Suprapubic skin (tissue), 4 donors: ENCODE measurements around the gene COQ4. TPM values are rescaled to one million over a fixed set of nuclear protein-coding genes. Genes with fewer than 3 reads are reported as not detected.

ENCODE experiments used
- DNase-seq, 2 donors: peaks; one replicate each; pipeline ENCODE4 v3.0.0-alpha.2; 2019; ENCODE audit warnings: low spot score in 2 of 2
- H3K27ac ChIP-seq: fragments of 200-600 bp; sonication (generic); one replicate; pipeline ENCODE4 v1.5.1; 2019
- H3K27me3 ChIP-seq: fragments of 200-600 bp; sonication (generic); one replicate; pipeline ENCODE4 v1.5.1; 2019
- H3K36me3 ChIP-seq: fragments of 200-600 bp; sonication (generic); one replicate; pipeline ENCODE4 v1.5.1; 2019
- H3K4me1 ChIP-seq: fragments of 200-600 bp; sonication (generic); one replicate; pipeline ENCODE4 v1.5.1; 2019
- H3K4me3 ChIP-seq: fragments of 200-600 bp; sonication (generic); one replicate; pipeline ENCODE4 v1.5.1; 2019; ENCODE audit warnings: mild to moderate bottlenecking
- H3K9me3 ChIP-seq: fragments of 200-600 bp; sonication (generic); one replicate; pipeline ENCODE4 v1.5.1; 2019
- CTCF ChIP-seq, 2 donors: fragments of 200-600 bp in 1 of 2; fragments of 450-650 bp in 1 of 2; sonication (generic) in 1 of 2; IDR thresholded peaks; one replicate each; pipeline ENCODE4 v1.5.1; 2016 to 2019; ENCODE audit warnings: antibody characterized with exemption in 2 of 2, mild to moderate bottlenecking in 1 of 2, moderate library complexity in 1 of 2
- EP300 ChIP-seq: sonication (generic); formaldehyde crosslinking; IDR thresholded peaks from one replicate; pipeline ENCODE4 v1.6.1; 2017; ENCODE audit warnings: antibody characterized with exemption
- POLR2A ChIP-seq, 2 donors: fragments of 450-650 bp; IDR thresholded peaks; one replicate each; pipeline ENCODE4 v1.6.1; 2017; ENCODE audit warnings: antibody characterized with exemption in 2 of 2, mild to moderate bottlenecking in 2 of 2, moderate library complexity in 2 of 2
- POLR2AphosphoS5 ChIP-seq, 3 donors: sonication (generic); formaldehyde crosslinking; IDR thresholded peaks; one replicate each; pipeline ENCODE4 v1.6.1; 2017; ENCODE audit warnings: antibody characterized with exemption in 3 of 3
- WGBS: methylation state at CpG from one replicate; pipeline ENCODE4 v1.1.5; 2018; 5-methylcytosine and 5-hydroxymethylcytosine counted together
- total RNA-seq, 4 donors: library from RNA; depleted of rRNA; stranded (reverse); fragments of >200 nt; gene quantifications; one replicate each; pipeline ENCODE4 v1.1.0, GENCODE V29; 2016

Gene COQ4
- total RNA-seq, 4 donors from 2014 or later, result 73.3 to 119 (median 106) TPM

DNA sequence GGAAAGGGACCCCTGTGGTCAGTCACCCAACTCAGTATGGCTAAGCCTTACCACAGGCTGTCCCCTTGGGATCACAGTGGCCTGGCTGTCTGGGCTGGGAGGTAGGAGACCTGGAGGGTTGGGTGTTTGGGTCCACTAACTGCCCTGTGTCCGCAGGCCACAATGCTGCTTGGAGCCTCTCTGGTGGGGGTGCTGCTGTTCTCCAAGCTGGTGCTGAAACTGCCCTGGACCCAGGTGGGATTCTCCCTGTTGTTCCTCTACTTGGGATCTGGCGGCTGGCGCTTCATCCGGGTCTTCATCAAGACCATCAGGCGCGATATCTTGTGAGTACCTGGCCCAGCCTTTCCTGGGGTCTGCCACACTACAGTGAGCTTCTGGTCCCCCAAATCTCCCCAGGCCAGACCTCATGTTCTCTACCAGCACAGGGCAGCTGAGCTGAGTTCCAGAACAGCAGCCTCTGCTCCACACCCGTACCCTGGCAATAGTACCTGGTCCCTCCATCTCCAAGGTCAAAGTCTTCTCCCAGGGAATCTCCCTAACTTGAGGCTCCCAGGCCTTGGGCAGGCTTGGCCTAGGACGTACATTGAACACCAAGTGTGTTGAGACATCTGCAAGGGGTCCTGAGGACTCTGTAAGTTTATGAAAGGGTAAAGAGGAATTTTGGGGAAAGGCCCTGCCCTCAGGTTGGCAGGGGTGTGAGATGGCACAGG lies 20.5 kb downstream of the COQ4 start:
- Histone ChIP-seq H3K4me3 (no peak overlapping the region), H3K27ac (no peak overlapping the region), H3K4me1 (peaks cover 18% of the 10 kb centered on the region), H3K36me3 (peaks cover 55% of the 10 kb centered on the region), H3K27me3 (no peaks in the 10 kb centered on the region), H3K9me3 (no peaks in the 10 kb centered on the region)
- DNase-seq, result no peak
- 94% methylated on average over 7 of the region's 8 CpGs for WGBS
- no peak for TF ChIP-seq POLR2A (IDR thresholded peaks at IDR 0.05)
- TF ChIP-seq EP300, result no peak
- TF ChIP-seq CTCF (IDR thresholded peaks at IDR 0.05), result no peak
- no peak for TF ChIP-seq POLR2AphosphoS5 (IDR thresholded peaks at IDR 0.05)

GRCh38 chr9:128343855-128344254 lies 21.2 kb downstream of the COQ4 start:
- no peaks in the 10 kb centered on the region for H3K9me3 ChIP-seq
- no peak for DNase-seq
- no peak for TF ChIP-seq POLR2A (IDR thresholded peaks at IDR 0.05)
- H3K36me3 ChIP-seq, result peaks cover 63% of the 10 kb centered on the region
- no peak overlapping the region for H3K4me3 ChIP-seq
- H3K4me1 ChIP-seq, result peaks cover 18% of the 10 kb centered on the region
- H3K27ac ChIP-seq, result no peak overlapping the region
- H3K27me3 ChIP-seq, result no peaks in the 10 kb centered on the region
- 94% methylated on average over 4 of the region's 4 CpGs for WGBS

DNA sequence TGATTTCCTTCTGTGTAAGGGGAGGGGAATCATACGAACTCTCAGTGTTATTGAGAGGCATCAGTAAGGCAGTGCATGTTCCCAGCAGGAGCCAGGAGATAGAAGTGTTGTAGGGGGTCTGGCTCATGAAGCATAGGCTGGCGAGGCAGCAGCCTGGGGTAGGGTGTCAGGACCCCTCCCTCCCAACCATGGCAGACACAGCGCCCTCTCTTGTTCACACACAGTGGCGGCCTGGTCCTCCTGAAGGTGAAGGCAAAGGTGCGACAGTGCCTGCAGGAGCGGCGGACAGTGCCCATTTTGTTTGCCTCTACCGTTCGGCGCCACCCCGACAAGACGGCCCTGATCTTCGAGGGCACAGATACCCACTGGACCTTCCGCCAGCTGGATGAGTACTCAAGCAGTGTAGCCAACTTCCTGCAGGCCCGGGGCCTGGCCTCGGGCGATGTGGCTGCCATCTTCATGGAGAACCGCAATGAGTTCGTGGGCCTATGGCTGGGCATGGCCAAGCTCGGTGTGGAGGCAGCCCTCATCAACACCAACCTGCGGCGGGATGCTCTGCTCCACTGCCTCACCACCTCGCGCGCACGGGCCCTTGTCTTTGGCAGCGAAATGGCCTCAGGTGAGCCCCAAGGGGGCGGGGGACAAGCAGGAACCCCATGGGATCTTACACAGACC lies 22.4 kb downstream of the COQ4 start:
- no peak overlapping the region for H3K4me3 ChIP-seq
- TF ChIP-seq CTCF (IDR thresholded peaks at IDR 0.05) (no peak), POLR2AphosphoS5 (IDR thresholded peaks at IDR 0.05) (no peak), EP300 (no peak), POLR2A (IDR thresholded peaks at IDR 0.05) (no peak)
- no peak overlapping the region for H3K27ac ChIP-seq
- H3K4me1 ChIP-seq, result peaks cover 13% of the 10 kb centered on the region
- peaks cover 75% of the 10 kb centered on the region for H3K36me3 ChIP-seq
- H3K27me3 ChIP-seq, result no peaks in the 10 kb centered on the region
- DNase-seq, result no peak
- no peaks in the 10 kb centered on the region for H3K9me3 ChIP-seq
- 88% methylated on average over 16 of the region's 28 CpGs for WGBS

GRCh38 chr9:128349125-128349524 lies 26.5 kb downstream of the COQ4 start:
- no peak overlapping the region for H3K4me3 ChIP-seq
- no peak for DNase-seq
- H3K27ac ChIP-seq, result no peak overlapping the region
- H3K4me1 ChIP-seq, result no peaks in the 10 kb centered on the region
- no peaks in the 10 kb centered on the region for H3K9me3 ChIP-seq
- 80% methylated on average over 2 of the region's 2 CpGs for WGBS
- TF ChIP-seq POLR2A (IDR thresholded peaks at IDR 0.05), result no peak
- TF ChIP-seq POLR2AphosphoS5 (IDR thresholded peaks at IDR 0.05), result no peak
- TF ChIP-seq CTCF (IDR thresholded peaks at IDR 0.05), result no peak
- no peak for TF ChIP-seq EP300
- H3K27me3 ChIP-seq, result no peaks in the 10 kb centered on the region
- peaks cover 84% of the 10 kb centered on the region for H3K36me3 ChIP-seq

GRCh38 chr9:128349772-128350171 lies 27.1 kb downstream of the COQ4 start:
- TF ChIP-seq POLR2AphosphoS5 (IDR thresholded peaks at IDR 0.05) (no peak), POLR2A (IDR thresholded peaks at IDR 0.05) (no peak), CTCF (IDR thresholded peaks at IDR 0.05) (no peak), EP300 (no peak)
- Histone ChIP-seq H3K27me3 (no peaks in the 10 kb centered on the region), H3K4me1 (no peaks in the 10 kb centered on the region), H3K36me3 (peaks cover 78% of the 10 kb centered on the region), H3K27ac (no peak overlapping the region), H3K4me3 (no peak overlapping the region), H3K9me3 (no peaks in the 10 kb centered on the region)
- 100% methylated on average over 1 of the region's 6 CpGs for WGBS
- DNase-seq, result no peak
